Activated naive CD4-positive, alpha-beta T cell treated with anti-CD3 and anti-CD28 coated beads, Interleukin-2, amount 10 ng/mL, durations not matched to agents 7 days and 5 days (primary cell): ENCODE data around the gene TNKS1BP1.
A peak's percentile ranks its signal among the peaks of the same experiment; 100 is the strongest.
"Not testable (repeated sequence)": the region's sequence is repeated elsewhere in the genome, so short reads cannot be mapped to it uniquely, and the experiment has no call there.

ENCODE experiments used
- CTCF ChIA-PET: fragments of 350-600 bp; sonication (Branson Sonifier 250); formaldehyde crosslinking; loops from one replicate; lab custom pipeline; 2021; ENCODE audit warnings: antibody characterized with exemption; lab: Charles Lee
- DNase-seq: peaks from one replicate; pipeline ENCODE4 v3.0.0-alpha.2; 2020
- H3K27ac Mint-ChIP-seq: one replicate; pipeline ENCODE4 v1.8.0; 2021; ENCODE audit warnings: mild to moderate bottlenecking, moderate library complexity, mixed read lengths
- H3K27me3 Mint-ChIP-seq: one replicate; pipeline ENCODE4 v1.8.0; 2021; ENCODE audit warnings: mild to moderate bottlenecking, mixed read lengths
- H3K36me3 Mint-ChIP-seq: one replicate; pipeline ENCODE4 v1.8.0; 2021; ENCODE audit warnings: mixed read lengths
- H3K4me1 Mint-ChIP-seq: one replicate; pipeline ENCODE4 v1.8.0; 2021; ENCODE audit warnings: mixed read lengths
- H3K4me3 Mint-ChIP-seq: one replicate; pipeline ENCODE4 v1.8.0; 2021; ENCODE audit warnings: mild to moderate bottlenecking, moderate library complexity, mixed read lengths
- H3K9me3 Mint-ChIP-seq: one replicate; pipeline ENCODE4 v1.8.0; 2021; ENCODE audit warnings: mixed read lengths

TNKS1BP1 gene

DNA sequence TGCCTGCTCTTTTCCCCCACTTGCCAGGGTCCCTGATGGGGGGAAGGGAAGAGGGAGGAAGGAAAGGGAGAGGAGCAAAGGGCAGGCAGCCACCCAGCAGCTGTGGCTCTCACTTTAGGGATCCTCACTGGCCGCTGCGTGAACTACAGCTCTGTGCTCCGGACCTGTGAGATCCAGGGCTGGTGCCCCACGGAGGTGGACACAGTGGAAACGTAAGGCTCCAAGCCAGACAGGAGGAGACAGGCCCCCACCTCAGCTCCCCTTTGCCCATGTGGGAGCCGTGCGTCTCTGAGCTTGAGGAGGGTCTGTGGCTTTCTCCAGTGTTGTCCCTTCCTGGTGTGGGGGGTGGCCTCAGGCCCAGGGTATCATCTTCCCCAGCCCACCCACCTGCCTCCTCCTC, 23.3 kb upstream of the TNKS1BP1 start:
- H3K27ac Mint-ChIP-seq: no peak overlapping the region
- H3K36me3 Mint-ChIP-seq: no peaks in the 10 kb centered on the region
- CTCF ChIA-PET: interaction anchor here (1.1 to 4.2 kb wide), 8 partner anchors 9 to 170 kb away, joined by 3 to 22 read pairs (median 5); no protein-coding TSS in a partner anchor
- no peaks in the 10 kb centered on the region for H3K4me1 Mint-ChIP-seq
- peaks cover 47% of the 10 kb centered on the region for H3K27me3 Mint-ChIP-seq
- DNase-seq: no peak
- H3K9me3 Mint-ChIP-seq: peaks cover 2% of the 10 kb centered on the region
- H3K4me3 Mint-ChIP-seq: no peak overlapping the region

DNA sequence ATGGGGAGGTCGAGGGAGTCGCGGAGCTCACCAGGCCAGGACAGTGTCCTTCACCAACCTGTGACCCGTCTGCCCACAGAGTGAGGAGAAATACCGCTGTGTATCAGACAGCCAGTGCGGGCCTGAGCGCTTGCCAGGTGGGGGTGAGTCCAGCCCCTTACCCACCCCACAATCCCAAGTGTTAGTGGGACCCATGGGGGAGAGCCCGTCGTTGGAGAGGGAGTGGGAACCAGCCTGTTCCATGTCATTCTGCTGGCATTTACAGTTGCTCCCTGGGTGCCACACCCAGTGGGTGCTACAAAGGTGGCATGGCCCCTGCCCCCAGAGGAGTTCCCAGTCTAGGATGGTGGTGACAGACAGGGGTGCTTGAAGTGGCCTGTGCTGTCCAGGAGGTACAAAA, 22.6 kb upstream of the TNKS1BP1 start:
- DNase-seq: no peak
- CTCF ChIA-PET: interaction anchor here (1.1 to 4.2 kb wide), 8 partner anchors 10 to 294 kb away, joined by 3 to 25 read pairs (median 9); no protein-coding TSS in a partner anchor
- no peak overlapping the region for H3K27ac Mint-ChIP-seq
- H3K4me1 Mint-ChIP-seq: no peaks in the 10 kb centered on the region
- peaks cover 2% of the 10 kb centered on the region for H3K9me3 Mint-ChIP-seq
- no peaks in the 10 kb centered on the region for H3K36me3 Mint-ChIP-seq
- peaks cover 41% of the 10 kb centered on the region for H3K27me3 Mint-ChIP-seq
- H3K4me3 Mint-ChIP-seq: no peak overlapping the region

DNA sequence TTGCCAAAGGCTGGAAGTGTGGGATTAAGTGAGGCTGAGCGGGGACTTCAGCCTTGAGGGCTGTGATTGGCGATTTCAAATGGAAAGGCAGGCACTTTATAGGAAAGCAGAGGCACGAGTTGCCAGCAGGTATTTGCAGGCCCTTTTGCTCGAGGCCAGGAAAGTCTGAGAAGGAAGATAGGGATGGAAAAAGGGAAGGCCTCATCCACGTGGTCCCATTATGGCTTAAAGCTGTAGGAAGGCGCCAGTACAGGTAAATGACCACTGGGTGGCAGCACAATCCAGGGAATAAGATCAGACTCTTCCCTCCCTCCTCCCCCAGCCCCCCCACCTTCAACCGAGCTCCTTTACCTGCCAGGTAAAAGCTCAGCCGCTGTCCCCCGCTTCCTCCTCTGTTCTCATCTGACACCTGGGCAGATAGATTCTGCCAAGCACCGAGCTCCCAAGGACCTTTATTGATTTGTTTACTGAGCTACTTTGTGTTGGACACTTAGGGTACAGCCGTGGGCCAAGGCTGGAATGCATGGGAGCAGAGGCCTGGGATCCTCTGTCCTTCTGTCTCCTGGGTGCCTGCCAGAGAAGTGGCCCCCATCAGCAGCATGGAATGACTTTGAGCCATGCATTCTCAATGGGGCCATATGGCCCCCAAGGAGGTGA, 20.9 kb upstream of the TNKS1BP1 start:
- H3K27ac Mint-ChIP-seq: no peak overlapping the region
- CTCF ChIA-PET: interaction anchor here (0.8 to 4.2 kb wide), 24 partner anchors 9 to 295 kb away, joined by 3 to 25 read pairs (median 6); partner anchors contain the start of genes RTN4RL2, SLC43A3 and TNKS1BP1
- H3K27me3 Mint-ChIP-seq: peaks cover 53% of the 10 kb centered on the region
- no peaks in the 10 kb centered on the region for H3K9me3 Mint-ChIP-seq
- H3K4me3 Mint-ChIP-seq: no peak overlapping the region
- peak; percentile 78 for DNase-seq
- no peaks in the 10 kb centered on the region for H3K4me1 Mint-ChIP-seq
- no peaks in the 10 kb centered on the region for H3K36me3 Mint-ChIP-seq

DNA sequence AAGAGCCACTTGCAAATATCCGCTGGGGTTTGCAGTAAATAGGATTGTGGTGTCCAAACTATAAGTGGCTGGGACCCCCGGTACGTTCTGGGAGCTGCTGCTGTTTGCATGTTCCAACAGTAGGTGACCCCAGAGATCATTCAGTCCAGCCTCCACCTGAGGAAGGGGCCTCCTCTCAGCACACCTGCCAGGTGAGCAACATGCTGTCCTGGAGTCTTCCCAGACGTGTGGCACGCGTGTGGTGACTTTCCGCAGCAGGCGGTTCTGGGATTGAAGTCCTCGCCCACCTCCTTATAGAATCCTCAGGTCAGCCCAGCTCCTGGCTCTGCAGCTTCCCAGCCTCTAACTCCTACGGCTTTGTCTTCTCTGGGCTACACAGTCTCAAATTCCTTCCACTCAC, 20.1 kb upstream of the TNKS1BP1 start:
- no peaks in the 10 kb centered on the region for H3K36me3 Mint-ChIP-seq
- H3K27me3 Mint-ChIP-seq: peaks cover 54% of the 10 kb centered on the region
- H3K4me1 Mint-ChIP-seq: no peaks in the 10 kb centered on the region
- H3K27ac Mint-ChIP-seq: no peak overlapping the region
- no peak for DNase-seq
- CTCF ChIA-PET: interaction anchor here (0.8 to 4.2 kb wide), 7 partner anchors 19 to 139 kb away, joined by 3 to 22 read pairs (median 7); partner anchors contain the start of gene TNKS1BP1
- H3K4me3 Mint-ChIP-seq: no peak overlapping the region
- H3K9me3 Mint-ChIP-seq: no peaks in the 10 kb centered on the region

GRCh38 chr11:57343825-57344224, 19.1 kb upstream of the TNKS1BP1 start:
- Mint-ChIP-seq H3K27me3 (peaks cover 56% of the 10 kb centered on the region), H3K27ac (no peak overlapping the region), H3K9me3 (no peaks in the 10 kb centered on the region), H3K36me3 (no peaks in the 10 kb centered on the region), H3K4me1 (no peaks in the 10 kb centered on the region), H3K4me3 (no peak overlapping the region)
- CTCF ChIA-PET: interaction anchor here (0.7 to 2.0 kb wide), 5 partner anchors 114 to 301 kb away, joined by 3 to 8 read pairs (median 4); no protein-coding TSS in a partner anchor
- DNase-seq: no peak

DNA sequence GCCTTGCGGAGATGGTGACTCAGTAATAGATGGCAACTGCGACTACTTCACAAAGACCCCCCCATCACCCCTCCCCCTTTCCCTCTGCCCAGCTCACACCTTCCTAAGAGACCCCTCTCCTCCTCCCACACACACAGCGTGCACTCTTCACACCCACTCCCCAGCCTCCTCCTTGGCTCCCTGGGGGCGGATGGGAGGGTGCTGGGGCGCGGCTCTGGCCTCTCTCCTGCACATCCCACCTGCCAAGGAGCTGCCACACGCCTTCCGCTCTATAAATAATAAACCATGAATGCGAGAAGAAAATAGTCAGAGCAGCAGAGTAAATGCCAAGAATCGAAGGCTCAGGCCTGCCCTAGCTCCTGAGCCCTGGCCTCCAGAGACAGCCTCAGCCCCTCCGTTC, 17.9 kb upstream of the TNKS1BP1 start:
- no peak for DNase-seq
- H3K27ac Mint-ChIP-seq: no peak overlapping the region
- H3K27me3 Mint-ChIP-seq: peaks cover 56% of the 10 kb centered on the region
- CTCF ChIA-PET: interaction anchor here (0.6 to 2.0 kb wide), 6 partner anchors 114 to 472 kb away, joined by 3 to 8 read pairs (median 4); no protein-coding TSS in a partner anchor
- H3K9me3 Mint-ChIP-seq: no peaks in the 10 kb centered on the region
- no peaks in the 10 kb centered on the region for H3K4me1 Mint-ChIP-seq
- H3K4me3 Mint-ChIP-seq: no peak overlapping the region
- no peaks in the 10 kb centered on the region for H3K36me3 Mint-ChIP-seq

DNA sequence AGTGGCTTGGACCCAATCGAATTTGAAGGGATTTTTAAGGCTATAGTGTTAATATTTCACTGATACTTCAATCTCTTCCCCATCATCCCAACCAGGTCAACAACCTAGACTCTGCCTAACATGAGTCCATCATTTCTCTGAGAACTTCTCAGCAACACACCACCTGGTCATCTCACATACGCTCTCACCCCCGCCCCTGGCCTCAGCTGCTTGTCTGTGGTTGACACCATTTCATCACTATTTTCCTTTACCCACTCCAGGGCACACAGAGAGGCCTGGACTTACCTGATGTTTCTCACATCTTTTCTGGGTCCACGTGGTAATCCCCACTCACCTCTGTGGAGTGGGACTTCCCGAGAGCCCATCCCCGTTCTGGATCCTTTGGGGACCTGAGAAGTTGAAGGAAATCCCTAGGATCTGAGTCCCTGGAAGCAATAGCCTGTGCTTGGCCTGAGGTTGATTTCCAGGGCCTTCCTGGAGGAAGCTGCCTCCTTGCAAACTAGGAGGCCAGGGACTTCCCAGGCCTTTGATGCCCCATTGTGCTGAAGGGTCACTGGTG, 16.6 kb upstream of the TNKS1BP1 start:
- Mint-ChIP-seq H3K4me3 (no peak overlapping the region), H3K27ac (no peak overlapping the region), H3K9me3 (no peaks in the 10 kb centered on the region), H3K27me3 (peaks cover 43% of the 10 kb centered on the region), H3K4me1 (peaks cover 7% of the 10 kb centered on the region), H3K36me3 (no peaks in the 10 kb centered on the region)
- CTCF ChIA-PET: no interaction called here
- no peak for DNase-seq

DNA sequence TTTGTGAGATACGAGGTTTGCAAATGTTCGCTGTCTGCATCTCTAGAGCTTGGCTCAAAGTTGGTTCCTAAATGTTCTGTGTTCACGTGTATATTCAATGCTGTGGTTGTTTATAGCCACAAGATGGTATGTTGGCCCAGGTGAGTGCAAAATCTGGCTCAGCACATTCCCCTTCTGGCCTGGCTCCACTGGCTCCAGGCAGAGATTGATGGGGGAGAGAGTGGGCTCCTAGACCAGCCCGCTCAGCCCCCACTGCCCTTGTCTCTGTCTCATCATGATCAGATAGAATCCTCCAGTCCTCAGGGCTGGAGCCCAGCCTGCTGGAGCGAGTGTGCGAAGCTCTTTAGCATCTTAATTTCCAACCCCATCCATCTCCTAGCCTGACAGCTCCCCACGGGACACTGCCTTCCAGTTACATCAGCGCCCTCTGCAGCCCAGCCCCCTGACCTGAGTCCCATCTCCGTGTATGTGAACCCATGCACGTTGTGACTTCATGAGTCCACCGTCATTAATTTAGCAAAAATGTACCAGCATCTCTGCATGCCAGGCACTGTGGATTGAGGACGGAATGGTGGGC, 15.4 kb upstream of the TNKS1BP1 start:
- H3K4me3 Mint-ChIP-seq: no peak overlapping the region
- peaks cover 2% of the 10 kb centered on the region for H3K36me3 Mint-ChIP-seq
- CTCF ChIA-PET: interaction anchor here (0.7 to 2.0 kb wide), 4 partner anchors 9 to 499 kb away, joined by 3 to 5 read pairs (median 4); no protein-coding TSS in a partner anchor
- H3K4me1 Mint-ChIP-seq: peaks cover 14% of the 10 kb centered on the region
- no peak overlapping the region for H3K27ac Mint-ChIP-seq
- no peaks in the 10 kb centered on the region for H3K9me3 Mint-ChIP-seq
- peaks cover 42% of the 10 kb centered on the region for H3K27me3 Mint-ChIP-seq
- DNase-seq: no peak

GRCh38 chr11:57339328-57339727, 14.6 kb upstream of the TNKS1BP1 start:
- no peak overlapping the region for H3K27ac Mint-ChIP-seq
- H3K9me3 Mint-ChIP-seq: no peaks in the 10 kb centered on the region
- H3K4me1 Mint-ChIP-seq: peaks cover 22% of the 10 kb centered on the region
- H3K36me3 Mint-ChIP-seq: peaks cover 8% of the 10 kb centered on the region
- no peak for DNase-seq
- no peak overlapping the region for H3K4me3 Mint-ChIP-seq
- CTCF ChIA-PET: interaction anchor here (0.7 to 2.0 kb wide), 4 partner anchors 9 to 498 kb away, joined by 3 to 5 read pairs (median 4); no protein-coding TSS in a partner anchor
- peaks cover 42% of the 10 kb centered on the region for H3K27me3 Mint-ChIP-seq

- Mint-ChIP-seq H3K4me1 (peaks cover 34% of the 10 kb centered on the region), H3K4me3 (no peak within 1 kb of the TSS), H3K27ac (no peak within 1 kb of the TSS), H3K36me3 (peaks cover 19% of the 10 kb centered on the region), H3K27me3 (peaks cover 42% of the 10 kb centered on the region), H3K9me3 (no peaks in the 10 kb centered on the region)
- CTCF ChIA-PET: interaction anchor here (0.9 to 4.8 kb wide), 4 partner anchors 12 to 87 kb away, joined by 3 to 23 read pairs (median 4); partner anchors contain the start of gene TNKS1BP1
- no peak for DNase-seq
Observed at GRCh38 chr11:57338142-57338541, 13.4 kb upstream of the TNKS1BP1 start, which contains the start of gene P2RX3. Gene P2RX3, plus strand, starts transcription at chr11:57338352. Its CDS starts 199 bp downstream, at chr11:57338551.

- peaks cover 31% of the 10 kb centered on the region for H3K36me3 Mint-ChIP-seq
- H3K9me3 Mint-ChIP-seq, DNase-seq: not testable (repeated sequence)
- peaks cover 41% of the 10 kb centered on the region for H3K27me3 Mint-ChIP-seq
- H3K4me3 Mint-ChIP-seq: peak overlapping the region; percentile 90
- H3K27ac Mint-ChIP-seq: peak overlapping the region; percentile 98
- CTCF ChIA-PET: interaction anchor here (0.6 to 4.8 kb wide), 4 partner anchors 9 to 936 kb away, joined by 3 to 23 read pairs (median 3); partner anchors contain the start of gene TNKS1BP1
- H3K4me1 Mint-ChIP-seq: peaks cover 41% of the 10 kb centered on the region
Observed at GRCh38 chr11:57336856-57337255, 12.1 kb upstream of the TNKS1BP1 start.

DNA sequence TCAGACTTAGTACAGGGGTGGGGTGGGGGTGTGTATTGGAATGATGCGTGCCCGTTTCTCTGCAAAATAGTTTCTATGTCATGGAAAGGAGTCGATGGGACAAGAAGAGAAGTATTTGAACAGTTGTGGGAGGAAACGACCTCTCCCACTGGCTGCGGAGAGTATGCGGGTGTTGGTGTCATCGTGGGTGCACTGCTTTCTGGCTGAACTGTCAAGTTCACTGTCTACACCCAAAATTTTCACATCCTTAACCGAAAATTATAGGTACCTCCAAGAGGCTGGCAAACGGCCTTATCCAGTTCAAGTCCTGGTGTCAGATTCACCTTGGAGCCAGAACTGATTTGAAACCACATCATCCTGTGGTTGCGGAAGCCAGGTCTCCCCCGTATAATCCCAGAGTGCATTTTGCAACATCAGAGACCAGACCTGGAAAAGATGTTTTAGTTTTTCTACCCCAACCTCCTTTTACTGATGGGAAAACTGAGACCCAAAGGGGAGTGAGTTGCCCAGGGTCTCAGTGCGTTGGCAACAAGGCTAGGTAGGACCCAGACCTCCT, 11.4 kb upstream of the TNKS1BP1 start:
- CTCF ChIA-PET: interaction anchor here (0.9 to 4.8 kb wide), 2 partner anchors 10 kb away, joined by 3 to 23 read pairs; partner anchors contain the start of gene TNKS1BP1
- Mint-ChIP-seq H3K4me1 (peaks cover 41% of the 10 kb centered on the region), H3K27ac (peak overlapping the region; percentile 98), H3K36me3 (peaks cover 37% of the 10 kb centered on the region), H3K27me3 (peaks cover 34% of the 10 kb centered on the region), H3K9me3 (no peaks in the 10 kb centered on the region), H3K4me3 (peak overlapping the region; percentile 90)
- peak; percentile 51 for DNase-seq

DNA sequence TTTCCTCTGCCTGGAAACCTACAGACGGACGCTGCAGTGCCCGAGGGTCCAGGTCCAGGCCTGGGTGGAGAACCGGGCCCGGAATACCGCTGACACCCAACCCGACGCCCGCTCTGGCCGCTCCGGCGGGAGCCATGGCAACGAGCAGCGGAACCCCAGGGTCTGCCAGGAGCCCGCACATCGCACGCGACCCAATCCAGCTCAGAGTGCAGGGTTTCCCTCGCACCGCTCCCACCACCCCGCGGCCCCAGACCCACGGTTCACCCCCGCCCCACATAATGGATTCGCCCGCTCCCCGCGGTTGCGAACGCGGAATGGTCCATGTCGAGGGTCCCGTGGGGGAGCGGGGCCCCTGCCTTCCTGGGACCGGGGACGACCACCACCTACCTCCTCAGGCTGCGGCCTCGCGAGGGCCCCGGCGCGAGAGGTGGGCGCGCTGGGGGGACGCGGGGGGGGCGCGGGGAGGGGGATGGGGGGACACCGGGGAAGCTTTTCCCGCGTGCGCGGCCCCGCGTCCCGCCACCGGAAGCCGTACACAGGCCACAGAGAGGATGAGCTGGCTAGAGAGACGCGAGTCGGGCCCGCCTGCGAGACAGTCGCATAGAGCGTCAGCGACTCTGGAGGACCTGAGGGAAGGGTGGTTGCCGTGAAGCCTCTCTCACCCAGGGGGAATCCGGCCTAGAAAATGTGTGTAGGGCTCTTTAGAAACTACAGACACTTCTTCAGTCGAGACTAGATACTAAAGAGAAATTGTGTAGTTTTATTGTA, 10.8 kb upstream of the TNKS1BP1 start, which contains the start of gene SSRP1:
TSS of gene SSRP1 (minus strand) at position 550 of the 768 bp plus-strand sequence. CDS start 771 bp downstream, outside the sequence.
- peaks cover 44% of the 10 kb centered on the region for H3K36me3 Mint-ChIP-seq
- H3K27me3 Mint-ChIP-seq: peaks cover 28% of the 10 kb centered on the region
- peak; percentile 91 for DNase-seq
- CTCF ChIA-PET: interaction anchor here (1.2 to 4.8 kb wide), 2 partner anchors 9 to 158 kb away, joined by 3 to 23 read pairs; partner anchors contain the start of gene TNKS1BP1
- peak within 1 kb of the TSS; percentile 98 for H3K27ac Mint-ChIP-seq
- peaks cover 41% of the 10 kb centered on the region for H3K4me1 Mint-ChIP-seq
- no peaks in the 10 kb centered on the region for H3K9me3 Mint-ChIP-seq
- H3K4me3 Mint-ChIP-seq: peak within 1 kb of the TSS; percentile 90
